HepG2 (cell line): Measurements from ENCODE around the gene EMC9. TPM values are rescaled to one million over a fixed set of nuclear protein-coding genes. Genes with fewer than 3 reads are reported as not detected.

Source experiments
- AKAP8 ChIP-seq: sonication (generic); formaldehyde crosslinking; IDR thresholded peaks from 2 replicates; pipeline ENCODE4 v1.5.1; 2020; ENCODE audit warnings: mild to moderate bottlenecking, missing genetic modification reagents
- ATF7-NPFF ChIP-seq: sonication (generic); formaldehyde crosslinking; IDR thresholded peaks from 2 replicates; pipeline ENCODE4 v1.8.1; 2023; ENCODE audit warnings: mild to moderate bottlenecking, low read depth, missing genetic modification reagents, moderate library complexity
- CAMTA2 ChIP-seq: sonication (generic); formaldehyde crosslinking; IDR thresholded peaks from 2 replicates; pipeline ENCODE4 v1.4.0; 2020; ENCODE audit warnings: mild to moderate bottlenecking, missing genetic modification reagents, borderline replicate concordance
- CEBPB ChIP-seq: IDR thresholded peaks from 2 replicates; pipeline ENCODE4 v1.6.1; 2011; ENCODE audit warnings: low read depth, low read length, improper control_type of control experiment, borderline replicate concordance
- MZF1 ChIP-seq: sonication (generic); formaldehyde crosslinking; IDR thresholded peaks from 2 replicates; pipeline ENCODE4 v1.8.1; 2023; ENCODE audit warnings: mild to moderate bottlenecking, missing genetic modification reagents, borderline replicate concordance
- ONECUT2 ChIP-seq: sonication (generic); formaldehyde crosslinking; IDR thresholded peaks from 2 replicates; pipeline ENCODE4 v1.4.0; 2020; ENCODE audit warnings: missing genetic modification reagents
- RBFOX2 ChIP-seq: fragments of 200-400 bp; formaldehyde crosslinking; IDR thresholded peaks from 2 replicates; pipeline ENCODE4 v1.6.1; 2017; ENCODE audit warnings: low read depth, mild to moderate bottlenecking, low read length
- SMYD3 ChIP-seq: sonication (generic); formaldehyde crosslinking; IDR thresholded peaks from 2 replicates; pipeline ENCODE4 v1.8.1; 2023; ENCODE audit warnings: mild to moderate bottlenecking, missing genetic modification reagents
- ZBTB1 ChIP-seq: sonication (generic); formaldehyde crosslinking; IDR thresholded peaks from 2 replicates; pipeline ENCODE4 v1.4.0; 2020; ENCODE audit warnings: missing genetic modification reagents, borderline replicate concordance
- ZMYM3 ChIP-seq: sonication (generic); formaldehyde crosslinking; IDR thresholded peaks from 2 replicates; pipeline ENCODE4 v1.5.1; 2020; ENCODE audit warnings: mild to moderate bottlenecking, missing genetic modification reagents
- ZNF18 ChIP-seq: sonication (generic); formaldehyde crosslinking; IDR thresholded peaks from 2 replicates; pipeline ENCODE4 v1.8.0; 2022; ENCODE audit warnings: mild to moderate bottlenecking, missing genetic modification reagents; ENCODE audit not compliant: insufficient replicate concordance
- ZNF207 ChIP-seq: fragments of 450-650 bp; IDR thresholded peaks from 2 replicates; pipeline ENCODE4 v1.6.1; 2016; ENCODE audit warnings: antibody characterized with exemption, borderline replicate concordance
- ZNF280D ChIP-seq: sonication (generic); formaldehyde crosslinking; IDR thresholded peaks from 2 replicates; pipeline ENCODE4 v1.5.1; 2020; ENCODE audit warnings: mild to moderate bottlenecking, missing genetic modification reagents
- ZNF367 ChIP-seq: sonication (generic); formaldehyde crosslinking; IDR thresholded peaks from 2 replicates; pipeline ENCODE4 v1.4.0; 2020; ENCODE audit warnings: missing genetic modification reagents, borderline replicate concordance
- ZNF468 ChIP-seq: sonication (generic); formaldehyde crosslinking; IDR thresholded peaks from 2 replicates; pipeline ENCODE4 v1.8.0; 2022; ENCODE audit warnings: mild to moderate bottlenecking, moderate library complexity, missing genetic modification reagents
- ZNF556 ChIP-seq: sonication (generic); formaldehyde crosslinking; IDR thresholded peaks from 2 replicates; pipeline ENCODE4 v1.4.0; 2020; ENCODE audit warnings: mild to moderate bottlenecking, missing genetic modification reagents, borderline replicate concordance
- ZNF557 ChIP-seq: sonication (generic); formaldehyde crosslinking; IDR thresholded peaks from 2 replicates; pipeline ENCODE4 v1.4.0; 2020; ENCODE audit warnings: missing genetic modification reagents
- ZSCAN30 ChIP-seq: sonication (generic); formaldehyde crosslinking; IDR thresholded peaks from 2 replicates; pipeline ENCODE4 v1.5.0; 2020; ENCODE audit warnings: mild to moderate bottlenecking, missing genetic modification reagents
- ZSCAN5A ChIP-seq: sonication (generic); formaldehyde crosslinking; IDR thresholded peaks from 2 replicates; pipeline ENCODE4 v1.8.0; 2022; ENCODE audit warnings: mild to moderate bottlenecking, missing genetic modification reagents, borderline replicate concordance
- polyA plus RNA-seq, 8 experiments: library from polyadenylated mRNA; depleted of rRNA in 3 of 8; stranded (reverse) in 7 of 8; unstranded in 1 of 8; fragments of >200 nt; fragmentation: Illumina TruSeq in 4 of 8; extraction: Trizol in 4 of 8; gene quantifications; 2 replicates each; pipeline versions ENCODE4 v1.2.1 to v1.2.3, GENCODE V29; 2011 to 2016; ENCODE audit warnings: low read depth in 4 of 8, missing spikeins in 1 of 8, mixed read lengths in 1 of 8; ENCODE audit not compliant: insufficient read depth in 1 of 8
- total RNA-seq, 5 experiments: library from RNA; depleted of rRNA; stranded (reverse); fragments of >200 nt; fragmentation: Illumina TruSeq; extraction: Trizol; gene quantifications; 2 replicates each; pipeline ENCODE4 v1.2.3, GENCODE V29; 2016; ENCODE audit warnings: low read depth in 1 of 5

The EMC9 gene
- total and polyA plus RNA-seq, 2 of the 13 experiments (the other 11 are each of a cell fraction or from before 2014, with no cell fraction given): 60.5 to 78.7 TPM

- TF ChIP-seq ZMYM3 (CRISPR knock-in tag) (peak; percentile 77), ZNF556 (CRISPR knock-in tag) (peak; percentile 71), SMYD3 (CRISPR knock-in tag) (peak; percentile 98; the same call in 1 of the 2 replicates), ATF7-NPFF (peak; percentile 96), ZNF207 (no peak), ZNF367 (CRISPR knock-in tag) (no peak; the same call in 1 of the 2 replicates), ZNF280D (peak; percentile 90), ZNF468 (CRISPR knock-in tag) (peak; percentile 99), CEBPB (peak; percentile 65), ZSCAN5A (peak; percentile 74), ZNF557 (CRISPR knock-in tag) (peak; percentile 95), ZNF18 (no peak), ZBTB1 (CRISPR knock-in tag) (no peak), MZF1 (CRISPR knock-in tag) (peak; percentile 97), CAMTA2 (CRISPR knock-in tag) (peak; percentile 98), RBFOX2 (peak; percentile 100), AKAP8 (CRISPR knock-in tag) (peak; percentile 93), ONECUT2 (CRISPR knock-in tag) (peak; percentile 67; the same call in 1 of the 2 replicates), ZSCAN30 (CRISPR knock-in tag) (no peak)
Measured at GRCh38 chr14:24141097-24141880, at the start of gene EMC9 (continued).
